ENCODE data around the gene FOXL1. TPM values are rescaled to one million over a fixed set of nuclear protein-coding genes. Genes with fewer than 3 reads are reported as not detected.

FOXL1 gene
- total RNA-seq, 1 donor from 2014 or later, result 11.6 TPM

GRCh38 chr16:86605950-86606349 is 27.6 kb downstream of the FOXL1 start:
- TF ChIP-seq CTCF (conservative IDR thresholded peaks at IDR 0.05; ENCODE audit: low read depth, low read length), result no peak
- no peak for DNase-seq (ENCODE audit: low read depth)
- no peak overlapping the region for H3K4me3 ChIP-seq (ENCODE audit: low read depth, low read length)

DNA sequence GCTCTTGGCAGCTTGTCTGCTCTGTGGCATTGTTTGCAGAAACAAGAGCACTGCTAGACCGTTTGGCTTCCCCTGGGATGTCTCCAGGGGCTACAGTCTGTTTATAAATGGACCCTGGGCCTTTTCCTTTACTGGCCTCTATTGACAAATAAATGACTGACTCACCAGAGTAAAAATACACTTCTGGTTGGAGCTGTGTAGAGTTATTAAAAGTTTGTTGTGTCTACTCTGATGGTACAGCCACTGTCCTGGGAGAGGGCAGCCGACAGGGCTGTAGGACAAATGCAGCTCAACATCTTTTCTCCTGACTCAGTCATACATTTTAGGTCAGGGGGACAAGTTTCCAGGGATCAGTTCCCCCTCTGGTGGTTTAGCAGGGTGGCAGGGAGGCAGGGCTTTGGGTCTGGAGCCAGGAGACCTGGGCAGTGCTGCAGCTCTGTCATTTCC is 30.0 kb downstream of the FOXL1 start:
- no peak overlapping the region for H3K4me3 ChIP-seq (ENCODE audit: low read depth, low read length)
- TF ChIP-seq CTCF (conservative IDR thresholded peaks at IDR 0.05; ENCODE audit: low read depth, low read length), result no peak
- DNase-seq (ENCODE audit: low read depth), result no peak

DNA sequence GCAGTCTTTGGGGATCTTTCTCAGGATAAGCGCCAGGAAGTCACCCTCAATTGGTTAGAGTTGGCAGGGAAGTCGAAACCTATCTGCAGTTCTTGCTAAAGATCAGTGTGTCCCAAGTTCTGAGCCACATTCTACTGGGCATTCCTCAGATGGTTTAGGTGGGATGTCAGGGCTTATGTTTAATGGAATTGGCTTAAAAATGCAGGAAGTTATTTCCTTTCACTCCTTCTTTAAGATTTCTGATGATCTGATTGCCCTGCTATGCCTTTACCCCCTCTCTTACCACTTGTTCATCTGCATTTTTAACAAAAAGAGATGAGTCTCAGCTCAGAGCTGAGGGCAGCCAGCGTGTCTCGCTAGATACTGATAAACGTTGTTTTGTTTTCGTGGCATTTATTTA is 30.8 kb downstream of the FOXL1 start:
- TF ChIP-seq CTCF (conservative IDR thresholded peaks at IDR 0.05; ENCODE audit: low read depth, low read length), result no peak
- no peak overlapping the region for H3K4me3 ChIP-seq (ENCODE audit: low read depth, low read length)
- DNase-seq (ENCODE audit: low read depth), result peak; percentile 85

GRCh38 chr16:86609661-86610060 is 31.3 kb downstream of the FOXL1 start:
- no peak for DNase-seq (ENCODE audit: low read depth)
- TF ChIP-seq CTCF (conservative IDR thresholded peaks at IDR 0.05; ENCODE audit: low read depth, low read length), result no peak

GRCh38 chr16:86610779-86611524 is 32.6 kb downstream of the FOXL1 start:
- DNase-seq (ENCODE audit: low read depth), result no peak
- TF ChIP-seq CTCF (conservative IDR thresholded peaks at IDR 0.05; ENCODE audit: low read depth, low read length), result no peak
- H3K4me3 ChIP-seq (ENCODE audit: low read depth, low read length), result no peak overlapping the region

More at GRCh38 chr16:86609661-86610060, 31.3 kb downstream of the FOXL1 start:
- no peak overlapping the region for H3K4me3 ChIP-seq (ENCODE audit: low read depth, low read length)

- no peak overlapping the region for H3K4me3 ChIP-seq (ENCODE audit: low read depth, low read length)
- TF ChIP-seq CTCF (conservative IDR thresholded peaks at IDR 0.05; ENCODE audit: low read depth, low read length), result no peak
- no peak for DNase-seq (ENCODE audit: low read depth)
Observed at GRCh38 chr16:86611525-86611855, 33.1 kb downstream of the FOXL1 start.

GRCh38 chr16:86611941-86612340 is 33.6 kb downstream of the FOXL1 start:
- no peak for DNase-seq (ENCODE audit: low read depth)
- no peak overlapping the region for H3K4me3 ChIP-seq (ENCODE audit: low read depth, low read length)
- no peak for TF ChIP-seq CTCF (conservative IDR thresholded peaks at IDR 0.05; ENCODE audit: low read depth, low read length)
